GM18867 (cell line): ENCODE results near the gene PYGB.
"Not testable (repeated sequence)": the region's sequence is repeated elsewhere in the genome, so short reads cannot be mapped to it uniquely, and the experiment has no call there.

ENCODE experiments used
- ATAC-seq: cut with Tn5 transposase; IDR thresholded peaks from one replicate; pipeline ENCODE4 v1.9.1; 2021; ENCODE audit warnings: mild to moderate bottlenecking, moderate library complexity; ENCODE audit not compliant: unreplicated experiment

Gene PYGB

GRCh38 chr20:25229486-25230165 lies 18.3 kb upstream of the PYGB start:
- no peak for ATAC-seq

DNA sequence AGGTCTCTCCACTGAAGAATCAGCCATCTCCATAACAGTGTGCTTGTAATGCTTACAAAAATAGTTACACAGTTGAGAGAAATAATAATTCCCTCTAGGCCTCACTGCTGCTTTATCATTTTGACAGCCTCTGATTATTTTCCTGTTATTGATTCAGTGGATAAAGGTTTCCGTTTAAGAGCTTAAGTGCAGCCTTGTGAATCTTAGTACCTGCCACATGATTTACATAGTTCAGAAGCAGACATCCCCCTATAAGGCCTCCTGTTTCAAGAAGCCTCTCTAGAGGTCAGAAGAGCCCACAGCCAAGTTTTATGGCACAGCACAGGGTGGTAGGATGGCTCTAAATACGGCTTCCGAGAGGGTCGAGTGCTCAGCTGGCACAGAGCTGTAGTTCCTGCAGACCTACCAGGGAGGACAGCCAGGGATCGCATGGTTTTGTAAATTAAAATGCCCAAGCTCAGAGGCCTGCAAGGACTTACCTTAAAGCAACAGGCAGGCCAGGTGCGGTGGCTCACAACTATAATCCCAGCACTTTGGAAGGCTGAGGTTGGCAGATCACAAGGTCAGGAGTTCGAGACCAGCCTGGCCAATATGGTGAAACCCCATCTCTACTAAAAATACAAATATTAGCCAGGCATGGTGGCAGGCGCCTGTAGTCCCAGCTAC lies 17.6 kb upstream of the PYGB start:
- peak; percentile 80 for ATAC-seq

GRCh38 chr20:25233016-25233772 lies 14.7 kb upstream of the PYGB start:
- ATAC-seq, result no peak

- not testable (repeated sequence) for ATAC-seq
Observed at GRCh38 chr20:25234009-25234849, 13.7 kb upstream of the PYGB start.

- no peak for ATAC-seq
Observed at GRCh38 chr20:25236450-25237304, 11.2 kb upstream of the PYGB start.

DNA sequence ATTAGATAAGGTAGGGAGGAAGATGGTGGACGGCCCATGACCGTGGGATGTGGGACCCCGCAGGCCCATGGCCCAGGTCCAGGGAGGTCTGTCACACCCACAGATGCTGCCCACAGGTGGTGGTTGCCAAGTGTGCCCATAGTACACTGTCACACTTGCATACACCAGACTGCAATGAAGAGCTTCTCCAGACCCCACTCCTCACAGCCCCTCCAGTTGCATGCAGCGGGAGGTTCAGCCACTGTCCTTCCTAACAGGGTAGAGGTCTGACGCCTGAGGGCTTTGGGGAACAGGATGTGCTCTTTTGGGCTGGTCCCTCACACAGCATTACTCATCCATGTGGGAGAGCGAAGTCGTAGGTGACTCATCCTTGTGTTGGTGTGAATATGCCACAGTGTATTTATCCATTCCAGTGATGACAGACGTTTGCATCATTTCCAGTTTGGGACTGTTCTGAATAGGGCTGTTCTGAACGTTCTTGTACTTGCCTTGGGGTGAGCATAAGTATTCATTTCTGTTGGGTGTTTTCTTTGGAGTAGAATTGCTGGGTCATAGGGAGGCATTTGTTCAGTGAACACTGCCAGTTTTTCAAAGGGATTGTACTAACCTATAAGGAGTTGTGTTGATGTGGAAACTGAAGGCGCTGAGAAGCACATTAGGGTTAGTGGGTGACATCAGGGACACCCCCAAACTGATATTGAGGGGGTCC lies 10.1 kb upstream of the PYGB start:
- no peak for ATAC-seq

DNA sequence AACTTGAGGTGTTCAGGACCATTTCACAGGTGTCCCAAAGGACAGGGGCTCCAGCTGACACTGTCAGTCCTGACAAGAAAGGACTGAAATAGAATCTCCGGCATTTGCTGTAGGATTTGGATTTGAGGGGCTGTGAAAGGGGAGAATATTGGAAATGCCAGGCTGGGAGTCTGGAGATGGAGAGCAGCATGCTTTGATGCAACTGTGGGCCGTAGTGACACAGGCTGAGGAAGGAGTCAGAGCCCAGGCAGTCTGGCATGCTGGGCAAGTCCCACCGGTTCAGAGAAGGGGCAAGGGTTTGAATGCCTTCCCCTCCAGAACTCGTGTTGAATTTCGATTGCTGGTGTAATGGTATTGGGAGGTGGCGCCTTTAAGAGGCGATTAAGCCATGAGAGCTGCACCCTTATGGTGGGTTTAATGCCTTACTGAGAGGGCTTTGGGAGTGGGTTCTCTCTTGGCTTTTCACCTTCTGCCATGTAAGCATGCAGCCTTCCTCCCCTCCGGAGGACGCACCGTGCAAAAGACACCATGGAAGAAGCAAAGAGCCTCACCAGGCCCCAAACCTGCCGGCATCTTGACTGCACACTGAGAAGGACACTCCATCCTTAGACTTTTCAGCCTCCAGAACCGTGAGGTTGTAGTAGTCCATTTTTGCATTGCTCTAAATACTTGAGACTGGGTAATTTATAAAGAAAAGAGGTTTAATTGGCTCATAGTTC lies 9.4 kb upstream of the PYGB start:
- no peak for ATAC-seq

- peak; percentile 43 for ATAC-seq
Observed at GRCh38 chr20:25239387-25240370, 8.2 kb upstream of the PYGB start.

- not testable (repeated sequence) for ATAC-seq
Observed at GRCh38 chr20:25240851-25241658, 6.8 kb upstream of the PYGB start.

GRCh38 chr20:25241659-25241955 lies 6.3 kb upstream of the PYGB start:
- not testable (repeated sequence) for ATAC-seq

- ATAC-seq, result no peak
Observed at GRCh38 chr20:25242231-25242630, 5.7 kb upstream of the PYGB start.

DNA sequence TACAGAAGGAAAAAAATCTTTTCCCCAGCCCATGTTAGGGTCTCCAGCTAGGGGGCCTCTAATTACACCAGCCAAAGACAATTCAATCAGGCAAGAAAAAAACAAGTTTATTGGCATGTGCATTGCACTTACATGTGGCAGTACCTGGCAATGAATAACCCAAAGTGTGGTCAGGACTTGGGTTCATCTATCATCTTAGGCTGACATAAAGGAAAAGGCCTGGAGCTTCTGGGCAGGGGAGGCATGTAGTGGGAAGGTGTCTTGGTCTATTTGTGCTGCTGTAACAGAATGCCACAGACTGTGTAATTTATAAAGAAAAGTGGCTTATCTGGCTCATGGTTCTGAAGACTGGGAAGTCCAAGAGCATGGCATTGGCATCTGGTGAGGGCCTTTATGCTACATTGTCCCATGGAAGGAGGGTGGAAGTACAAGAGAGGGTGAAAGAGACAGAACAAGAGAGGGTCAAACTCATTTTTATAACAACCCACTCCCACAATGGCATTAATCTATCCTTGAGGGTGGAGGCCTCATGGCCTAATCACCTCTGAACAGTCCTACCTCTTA lies 4.4 kb upstream of the PYGB start:
- ATAC-seq, result no peak

GRCh38 chr20:25244976-25245375 lies 2.9 kb upstream of the PYGB start:
- no peak for ATAC-seq

GRCh38 chr20:25245461-25245860 lies 2.4 kb upstream of the PYGB start:
- no peak for ATAC-seq

DNA sequence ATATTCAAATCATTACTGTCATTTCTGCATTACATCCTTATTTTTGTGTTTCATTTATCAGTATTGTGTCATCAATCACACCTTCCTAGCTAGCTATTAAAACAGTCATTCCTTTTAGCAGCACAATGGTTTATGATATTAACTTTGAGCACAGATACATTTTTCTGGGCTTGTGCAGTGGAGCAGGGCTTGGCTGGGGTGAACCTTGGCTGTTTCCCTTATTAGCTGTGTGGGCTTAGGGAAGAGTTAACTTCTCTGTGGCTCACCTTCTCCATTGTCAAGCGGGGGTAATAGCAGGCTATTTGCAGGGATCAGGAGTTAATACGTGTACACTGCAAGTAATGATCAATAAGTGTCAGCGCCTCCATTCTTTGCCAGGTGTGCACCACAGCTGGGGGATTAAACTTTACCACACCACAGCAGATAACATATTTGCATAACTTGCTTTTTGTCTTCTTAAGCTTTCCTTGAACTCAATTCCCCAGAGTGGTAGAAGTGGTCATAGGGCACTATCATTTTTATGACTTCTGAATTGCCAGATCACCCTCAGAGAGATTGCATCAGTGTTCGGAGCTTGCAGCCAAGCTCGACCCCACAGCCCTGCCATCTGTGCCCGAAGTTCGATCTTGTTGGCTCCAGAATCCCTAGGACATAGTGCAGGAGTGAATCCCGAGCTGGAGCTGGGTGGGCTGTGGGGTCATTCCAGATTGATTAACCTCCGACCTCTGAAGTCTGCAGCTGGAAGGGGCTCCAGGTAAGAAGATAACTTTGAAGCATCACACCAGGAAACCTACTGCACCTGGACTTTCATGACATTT lies 1.5 kb upstream of the PYGB start:
- no peak for ATAC-seq

GRCh38 chr20:25247000-25247517 lies 826 bp upstream of the PYGB start:
- ATAC-seq, result peak; percentile 1
